MG63 (cell line): Measurements from ENCODE around the gene MVP. TPM values are rescaled to one million over a fixed set of nuclear protein-coding genes. Genes with fewer than 3 reads are reported as not detected.
"Not testable (repeated sequence)": the region's sequence is repeated elsewhere in the genome, so short reads cannot be mapped to it uniquely, and the experiment has no call there.

ENCODE experiments used
- DNase-seq: peaks from one replicate; pipeline ENCODE4 v3.0.0-alpha.2; 2020
- H3K27me3 ChIP-seq: fragments of 250-450 bp; sonication (Bioruptor Pico); 2 replicates; pipeline ENCODE4 v1.5.1; 2020; ENCODE audit warnings: mild to moderate bottlenecking, moderate library complexity
- H3K36me3 ChIP-seq: fragments of 250-450 bp; sonication (Bioruptor Pico); 2 replicates; pipeline ENCODE4 v1.5.1; 2020; ENCODE audit warnings: mild to moderate bottlenecking, moderate library complexity
- H3K4me3 ChIP-seq: fragments of 250-450 bp; sonication (Bioruptor Pico); 2 replicates; pipeline ENCODE4 v1.5.1; 2020; ENCODE audit warnings: mild to moderate bottlenecking, moderate library complexity
- H3K9me3 ChIP-seq: fragments of 250-450 bp; sonication (Bioruptor Pico); 2 replicates; pipeline ENCODE4 v1.5.1; 2020; ENCODE audit warnings: mild to moderate bottlenecking, moderate library complexity
- total RNA-seq: library from RNA; depleted of rRNA; stranded (reverse); fragments of >200 nt; shearing (Covaris generic); gene quantifications from 2 replicates; pipeline ENCODE4 v1.2.3, GENCODE V29; 2014; ENCODE audit warnings: low replicate concordance

MVP gene
- total RNA-seq, 1 experiment from 2014 or later: 147 TPM

GRCh38 chr16:29871822-29872546, 51.7 kb downstream of the MVP start:
- no peaks in the 10 kb centered on the region for H3K9me3 ChIP-seq
- H3K4me3 ChIP-seq: no peak overlapping the region
- H3K27me3 ChIP-seq: no peaks in the 10 kb centered on the region
- no peak for DNase-seq
- H3K36me3 ChIP-seq: no peaks in the 10 kb centered on the region; the same call in 1 of the 2 replicates

GRCh38 chr16:29873319-29873718, 53.1 kb downstream of the MVP start:
- H3K36me3 ChIP-seq: no peaks in the 10 kb centered on the region; the same call in 1 of the 2 replicates

GRCh38 chr16:29875206-29875605, 54.9 kb downstream of the MVP start:
- Histone ChIP-seq H3K36me3 (no peaks in the 10 kb centered on the region; the same call in none of the 2 replicates), H3K9me3 (no peaks in the 10 kb centered on the region), H3K27me3 (no peaks in the 10 kb centered on the region), H3K4me3 (no peak overlapping the region)
- no peak for DNase-seq

More at GRCh38 chr16:29873319-29873718, 53.1 kb downstream of the MVP start:
- no peak overlapping the region for H3K4me3 ChIP-seq
- H3K27me3 ChIP-seq: no peaks in the 10 kb centered on the region
- no peaks in the 10 kb centered on the region for H3K9me3 ChIP-seq
- DNase-seq: no peak

GRCh38 chr16:29876217-29876593, 55.9 kb downstream of the MVP start:
- Histone ChIP-seq H3K4me3 (no peak overlapping the region), H3K36me3 (no peaks in the 10 kb centered on the region; the same call in none of the 2 replicates), H3K27me3 (no peaks in the 10 kb centered on the region), H3K9me3 (no peaks in the 10 kb centered on the region)
- no peak for DNase-seq

GRCh38 chr16:29876594-29877249, 56.5 kb downstream of the MVP start:
- Histone ChIP-seq H3K9me3 (no peaks in the 10 kb centered on the region), H3K36me3 (no peaks in the 10 kb centered on the region; the same call in none of the 2 replicates), H3K4me3 (no peak overlapping the region), H3K27me3 (no peaks in the 10 kb centered on the region)
- no peak for DNase-seq

GRCh38 chr16:29877266-29877961, 57.2 kb downstream of the MVP start:
- Histone ChIP-seq H3K4me3 (no peak overlapping the region), H3K36me3 (no peaks in the 10 kb centered on the region; the same call in 1 of the 2 replicates), H3K27me3 (no peaks in the 10 kb centered on the region), H3K9me3 (no peaks in the 10 kb centered on the region)
- DNase-seq: peak; percentile 32

GRCh38 chr16:29878172-29878571, 57.9 kb downstream of the MVP start:
- DNase-seq: no peak
- H3K27me3 ChIP-seq: no peaks in the 10 kb centered on the region
- H3K4me3 ChIP-seq: no peak overlapping the region
- H3K9me3 ChIP-seq: no peaks in the 10 kb centered on the region
- no peaks in the 10 kb centered on the region; the same call in 1 of the 2 replicates for H3K36me3 ChIP-seq

GRCh38 chr16:29881050-29881449, 60.8 kb downstream of the MVP start:
- no peaks in the 10 kb centered on the region for H3K9me3 ChIP-seq
- DNase-seq: no peak
- H3K36me3 ChIP-seq: no peaks in the 10 kb centered on the region; the same call in 1 of the 2 replicates
- H3K27me3 ChIP-seq: no peaks in the 10 kb centered on the region
- H3K4me3 ChIP-seq: no peak overlapping the region

- Histone ChIP-seq H3K27me3 (no peaks in the 10 kb centered on the region), H3K4me3 (no peak overlapping the region), H3K36me3 (no peaks in the 10 kb centered on the region; the same call in 1 of the 2 replicates), H3K9me3 (no peaks in the 10 kb centered on the region)
- DNase-seq: no peak
These were observed 63.7 kb downstream of the MVP start for GRCh38 chr16:29883987-29884386.

- not testable (repeated sequence) for H3K27me3 ChIP-seq, H3K4me3 ChIP-seq, H3K36me3 ChIP-seq, H3K9me3 ChIP-seq, DNase-seq
These were observed 69.1 kb downstream of the MVP start for GRCh38 chr16:29889372-29889771.

- H3K27me3 ChIP-seq: no peaks in the 10 kb centered on the region
- no peak overlapping the region for H3K4me3 ChIP-seq
- H3K9me3 ChIP-seq: no peaks in the 10 kb centered on the region
- 0 out of 2 replicates have a peak, but pooled peaks cover 2% of the 10 kb centered on the region for H3K36me3 ChIP-seq
- DNase-seq: no peak
These were observed 71.5 kb downstream of the MVP start for GRCh38 chr16:29891525-29892457.

- Histone ChIP-seq H3K4me3 (no peak overlapping the region), H3K36me3 (0 out of 2 replicates have a peak, but pooled peaks cover 2% of the 10 kb centered on the region), H3K9me3 (no peaks in the 10 kb centered on the region), H3K27me3 (no peaks in the 10 kb centered on the region)
- DNase-seq: no peak
These were observed 72.2 kb downstream of the MVP start for GRCh38 chr16:29892458-29892813.

GRCh38 chr16:29893553-29893952, 73.3 kb downstream of the MVP start:
- DNase-seq: no peak
- Histone ChIP-seq H3K36me3 (0 out of 2 replicates have a peak, but pooled peaks cover 2% of the 10 kb centered on the region), H3K27me3 (no peaks in the 10 kb centered on the region), H3K9me3 (no peaks in the 10 kb centered on the region), H3K4me3 (no peak overlapping the region)

GRCh38 chr16:29894352-29894751, 74.1 kb downstream of the MVP start:
- Histone ChIP-seq H3K36me3 (0 out of 2 replicates have a peak, but pooled peaks cover 2% of the 10 kb centered on the region), H3K4me3 (no peak overlapping the region), H3K9me3 (no peaks in the 10 kb centered on the region), H3K27me3 (no peaks in the 10 kb centered on the region)
- DNase-seq: no peak

- H3K4me3 ChIP-seq: no peak overlapping the region
- no peaks in the 10 kb centered on the region for H3K9me3 ChIP-seq
- H3K27me3 ChIP-seq: no peaks in the 10 kb centered on the region
- peaks cover 4% of the 10 kb centered on the region; the same call in 1 of the 2 replicates for H3K36me3 ChIP-seq
- no peak for DNase-seq
These were observed 76.6 kb downstream of the MVP start for GRCh38 chr16:29896841-29897240.

- H3K36me3 ChIP-seq: peaks cover 7% of the 10 kb centered on the region; the same call in 1 of the 2 replicates
- DNase-seq: no peak
- no peak overlapping the region for H3K4me3 ChIP-seq
- H3K9me3 ChIP-seq: no peaks in the 10 kb centered on the region
- H3K27me3 ChIP-seq: no peaks in the 10 kb centered on the region
These were observed 77.1 kb downstream of the MVP start for GRCh38 chr16:29897333-29897732.
